ENCODE measurements around the gene MAOA.

Gene MAOA

GRCh38 chrX:43646800-43647199 is 9.3 kb upstream of the MAOA start:
- H3K36me3 ChIP-seq (ENCODE audit: low read length): no peaks in the 10 kb centered on the region
- no peaks in the 10 kb centered on the region for H3K9me3 ChIP-seq (ENCODE audit: insufficient read depth, low read length)
- H3F3A ChIP-seq (ENCODE audit: insufficient read depth): no peaks in the 10 kb centered on the region
- H4K20me1 ChIP-seq (ENCODE audit: low read depth, low read length): no peaks in the 10 kb centered on the region
- H2AFZ ChIP-seq (ENCODE audit: low read depth, low read length, severe bottlenecking): no peak overlapping the region
- TF ChIP-seq CTCF (IDR thresholded peaks at IDR 0.05; ENCODE audit: insufficient read depth, low read length, poor library complexity, severe bottlenecking) (no peak), EZH2phosphoT487 (conservative IDR thresholded peaks at IDR 0.05; ENCODE audit: low read length) (no peak)
- no peaks in the 10 kb centered on the region for H3K27me3 ChIP-seq (ENCODE audit: low read length)
- H3K9ac ChIP-seq (ENCODE audit: low read length): no peak overlapping the region
- H3K9me2 ChIP-seq (replicated peaks; ENCODE audit: insufficient read depth, low read length): no peaks in the 10 kb centered on the region
- H3K4me2 ChIP-seq (ENCODE audit: low read depth, low read length, poor library complexity, severe bottlenecking): no peak overlapping the region
- H3K4me3 ChIP-seq (ENCODE audit: insufficient read depth, low read length, poor library complexity, severe bottlenecking): no peak overlapping the region
- no peak overlapping the region for H3K27ac ChIP-seq (ENCODE audit: low read depth, low read length)
- no peaks in the 10 kb centered on the region for H3K79me2 ChIP-seq (ENCODE audit: insufficient read depth, low read length)

DNA sequence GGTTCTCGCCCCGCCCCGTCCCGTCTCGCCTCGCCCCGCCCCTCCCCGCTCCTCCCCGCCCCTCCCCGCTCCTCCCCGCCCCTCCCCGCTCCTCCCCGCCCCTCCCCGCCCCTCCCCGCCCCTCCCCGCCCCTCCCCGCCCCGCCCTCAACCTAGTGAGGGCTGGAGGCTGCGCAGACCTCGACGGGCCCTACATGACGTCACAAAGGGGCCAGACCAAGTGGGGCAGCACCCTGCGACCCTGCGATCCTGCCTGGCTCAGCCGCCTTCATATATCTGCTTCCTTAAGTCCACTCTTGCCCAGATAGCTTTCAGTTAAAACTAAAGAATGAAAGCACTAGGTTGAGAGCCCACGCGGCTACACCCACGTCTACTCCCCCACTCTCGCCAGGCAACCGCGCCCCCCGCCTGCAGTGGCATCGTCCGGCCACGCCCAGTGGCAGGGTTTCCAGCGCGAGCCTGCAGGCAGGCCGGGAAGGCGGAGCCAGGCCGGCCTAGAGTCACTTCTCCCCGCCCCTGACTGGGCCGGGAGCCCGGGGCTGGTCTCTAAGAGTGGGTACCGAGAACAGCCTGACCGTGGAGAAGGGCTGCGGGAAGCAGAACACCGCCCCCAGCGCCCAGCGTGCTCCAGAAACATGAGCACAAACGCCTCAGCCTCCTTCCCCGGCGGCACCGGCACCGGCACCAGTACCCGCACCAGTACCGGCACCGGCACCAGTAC is 1.5 kb upstream of the MAOA start:
- Histone ChIP-seq H2AFZ (ENCODE audit: low read depth, low read length, severe bottlenecking) (peak overlapping the region; percentile 59), H3K4me3 (ENCODE audit: insufficient read depth, low read length, poor library complexity, severe bottlenecking) (peak overlapping the region; percentile 59), H3K9ac (ENCODE audit: low read length) (peak overlapping the region; percentile 55), H3K27me3 (ENCODE audit: low read length) (no peaks in the 10 kb centered on the region), H3K9me3 (ENCODE audit: insufficient read depth, low read length) (no peaks in the 10 kb centered on the region), H4K20me1 (ENCODE audit: low read depth, low read length) (no peaks in the 10 kb centered on the region), H3K4me2 (ENCODE audit: low read depth, low read length, poor library complexity, severe bottlenecking) (peak overlapping the region; percentile 44), H3K9me2 (replicated peaks; ENCODE audit: insufficient read depth, low read length) (no peaks in the 10 kb centered on the region), H3K36me3 (ENCODE audit: low read length) (no peaks in the 10 kb centered on the region), H3K79me2 (ENCODE audit: insufficient read depth, low read length) (no peaks in the 10 kb centered on the region), H3F3A (ENCODE audit: insufficient read depth) (no peaks in the 10 kb centered on the region), H3K27ac (ENCODE audit: low read depth, low read length) (peak overlapping the region; percentile 55)
- TF ChIP-seq EZH2phosphoT487 (conservative IDR thresholded peaks at IDR 0.05; ENCODE audit: low read length): no peak
- TF ChIP-seq CTCF (IDR thresholded peaks at IDR 0.05; ENCODE audit: insufficient read depth, low read length, poor library complexity, severe bottlenecking): no peak

DNA sequence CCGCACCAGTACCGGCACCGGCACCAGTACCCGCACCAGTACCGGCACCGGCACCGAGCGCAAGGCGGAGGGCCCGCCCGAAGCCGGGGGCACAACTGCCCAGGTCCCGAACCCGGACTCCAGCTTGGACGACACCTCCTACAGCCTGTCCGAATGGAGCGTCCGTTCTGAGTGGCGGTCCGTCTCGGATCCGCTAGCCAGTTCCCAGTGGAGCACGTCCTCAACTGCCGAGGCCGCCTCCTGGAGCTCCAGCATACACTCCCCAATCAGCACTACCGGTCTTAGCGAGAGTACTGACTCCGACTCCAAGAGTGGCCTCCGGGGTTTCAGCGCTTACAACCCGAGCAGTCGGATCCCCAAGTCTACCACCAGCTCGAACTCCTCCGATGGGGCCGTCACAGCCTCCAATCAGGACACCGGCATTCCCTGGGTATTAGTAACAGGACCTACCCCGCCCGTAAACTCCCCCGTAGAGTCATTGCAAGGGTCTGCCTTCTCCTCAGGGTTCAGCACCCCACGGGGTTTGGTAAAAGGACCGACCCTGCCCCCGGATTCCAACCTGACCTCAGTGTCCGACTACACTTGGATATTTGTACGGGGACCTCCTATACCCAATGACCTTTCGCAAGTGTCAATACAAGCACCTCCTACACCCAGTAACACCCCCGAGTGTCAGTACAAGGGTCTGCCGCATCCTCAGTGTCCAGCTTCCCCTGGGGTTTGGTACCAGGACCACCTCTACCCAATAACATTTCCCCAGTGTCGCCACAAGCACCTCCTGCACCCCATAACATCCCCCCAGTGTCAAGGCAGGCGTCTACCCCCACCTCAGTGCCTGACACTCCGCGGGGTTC is 721 bp upstream of the MAOA start:
- H3K4me3 ChIP-seq (ENCODE audit: insufficient read depth, low read length, poor library complexity, severe bottlenecking): peak overlapping the region; percentile 59
- H3F3A ChIP-seq (ENCODE audit: insufficient read depth): no peaks in the 10 kb centered on the region
- no peaks in the 10 kb centered on the region for H3K36me3 ChIP-seq (ENCODE audit: low read length)
- no peaks in the 10 kb centered on the region for H3K27me3 ChIP-seq (ENCODE audit: low read length)
- no peaks in the 10 kb centered on the region for H3K79me2 ChIP-seq (ENCODE audit: insufficient read depth, low read length)
- H3K27ac ChIP-seq (ENCODE audit: low read depth, low read length): no peak overlapping the region
- no peak overlapping the region for H2AFZ ChIP-seq (ENCODE audit: low read depth, low read length, severe bottlenecking)
- H3K4me2 ChIP-seq (ENCODE audit: low read depth, low read length, poor library complexity, severe bottlenecking): peak overlapping the region; percentile 44
- no peaks in the 10 kb centered on the region for H3K9me2 ChIP-seq (replicated peaks; ENCODE audit: insufficient read depth, low read length)
- H4K20me1 ChIP-seq (ENCODE audit: low read depth, low read length): no peaks in the 10 kb centered on the region
- no peaks in the 10 kb centered on the region for H3K9me3 ChIP-seq (ENCODE audit: insufficient read depth, low read length)
- no peak for TF ChIP-seq EZH2phosphoT487 (conservative IDR thresholded peaks at IDR 0.05; ENCODE audit: low read length)
- no peak for TF ChIP-seq CTCF (IDR thresholded peaks at IDR 0.05; ENCODE audit: insufficient read depth, low read length, poor library complexity, severe bottlenecking)
- peak overlapping the region; percentile 55 for H3K9ac ChIP-seq (ENCODE audit: low read length)
